SK-N-SH treated with all-trans-retinoic acid at 6 μM for 48 hours (cell line): ENCODE results near the gene FAR2.

Source experiments
- PPARA ChIP-seq: fragments of 250-450 bp; sonication (Bioruptor Pico); IDR thresholded peaks from 2 replicates; pipeline ENCODE4 v1.5.0; 2020; ENCODE audit warnings: mild to moderate bottlenecking, borderline replicate concordance
- ZNF70 ChIP-seq: fragments of 450-650 bp; formaldehyde crosslinking; IDR thresholded peaks from 2 replicates; pipeline ENCODE4 v1.5.0; 2020; ENCODE audit warnings: mild to moderate bottlenecking, moderate library complexity

- TF ChIP-seq ZNF70 (CRISPR knock-in tag) = no peak
- no peak for TF ChIP-seq PPARA (CRISPR knock-in tag)
Observed at GRCh38 chr12:29316752-29317151, 167.7 kb downstream of the FAR2 start.
